Suprapubic skin (tissue), 4 donors: ENCODE data around the gene TMEM50A. TPM values are rescaled to one million over a fixed set of nuclear protein-coding genes. Genes with fewer than 3 reads are reported as not detected.
A peak's percentile ranks its signal among the peaks of the same experiment; 100 is the strongest.
"Not testable (repeated sequence)": the region's sequence is repeated elsewhere in the genome, so short reads cannot be mapped to it uniquely, and the experiment has no call there.

ENCODE experiments used
- DNase-seq, 2 donors: peaks; one replicate each; pipeline ENCODE4 v3.0.0-alpha.2; 2019; ENCODE audit warnings: low spot score in 2 of 2
- H3K27ac ChIP-seq: fragments of 200-600 bp; sonication (generic); one replicate; pipeline ENCODE4 v1.5.1; 2019
- H3K27me3 ChIP-seq: fragments of 200-600 bp; sonication (generic); one replicate; pipeline ENCODE4 v1.5.1; 2019
- H3K36me3 ChIP-seq: fragments of 200-600 bp; sonication (generic); one replicate; pipeline ENCODE4 v1.5.1; 2019
- H3K4me1 ChIP-seq: fragments of 200-600 bp; sonication (generic); one replicate; pipeline ENCODE4 v1.5.1; 2019
- H3K4me3 ChIP-seq: fragments of 200-600 bp; sonication (generic); one replicate; pipeline ENCODE4 v1.5.1; 2019; ENCODE audit warnings: mild to moderate bottlenecking
- H3K9me3 ChIP-seq: fragments of 200-600 bp; sonication (generic); one replicate; pipeline ENCODE4 v1.5.1; 2019
- POLR2AphosphoS5 ChIP-seq, 3 donors: sonication (generic); formaldehyde crosslinking; IDR thresholded peaks; one replicate each; pipeline ENCODE4 v1.6.1; 2017; ENCODE audit warnings: antibody characterized with exemption in 3 of 3
- WGBS: methylation state at CpG from one replicate; pipeline ENCODE4 v1.1.5; 2018; 5-methylcytosine and 5-hydroxymethylcytosine counted together
- total RNA-seq, 4 donors: library from RNA; depleted of rRNA; stranded (reverse); fragments of >200 nt; gene quantifications; one replicate each; pipeline ENCODE4 v1.1.0, GENCODE V29; 2016

The TMEM50A gene
- total RNA-seq, 4 donors from 2014 or later: 57.6 to 87.9 (median 72.8) TPM

DNA sequence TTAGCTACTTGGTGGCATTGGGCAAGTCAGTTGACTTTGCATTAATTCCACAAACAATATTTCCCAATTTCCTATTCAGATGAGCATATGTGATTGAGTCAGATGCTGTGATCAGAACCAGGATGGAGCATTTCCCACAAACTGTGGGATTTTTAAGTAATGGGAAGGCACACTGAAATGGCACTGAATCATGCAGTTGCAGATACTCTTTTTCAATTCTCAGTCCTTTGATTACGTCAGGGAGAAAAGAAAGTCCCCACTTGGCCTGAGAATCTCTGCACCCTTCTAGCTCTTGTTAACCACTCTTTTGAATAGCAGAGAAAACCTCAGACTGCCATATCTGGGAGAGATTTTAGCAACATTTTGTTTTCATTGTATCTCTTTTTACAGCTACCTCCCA, 29.0 kb upstream of the TMEM50A start:
- peak in 1 of 3 donors; percentile 46 for TF ChIP-seq POLR2AphosphoS5 (IDR thresholded peaks at IDR 0.05)
- not testable (repeated sequence) for H3K27me3 ChIP-seq, H3K4me1 ChIP-seq, H3K4me3 ChIP-seq, H3K9me3 ChIP-seq, DNase-seq, H3K36me3 ChIP-seq, H3K27ac ChIP-seq
- 59% methylated on average over 1 of the region's 1 CpG for WGBS

DNA sequence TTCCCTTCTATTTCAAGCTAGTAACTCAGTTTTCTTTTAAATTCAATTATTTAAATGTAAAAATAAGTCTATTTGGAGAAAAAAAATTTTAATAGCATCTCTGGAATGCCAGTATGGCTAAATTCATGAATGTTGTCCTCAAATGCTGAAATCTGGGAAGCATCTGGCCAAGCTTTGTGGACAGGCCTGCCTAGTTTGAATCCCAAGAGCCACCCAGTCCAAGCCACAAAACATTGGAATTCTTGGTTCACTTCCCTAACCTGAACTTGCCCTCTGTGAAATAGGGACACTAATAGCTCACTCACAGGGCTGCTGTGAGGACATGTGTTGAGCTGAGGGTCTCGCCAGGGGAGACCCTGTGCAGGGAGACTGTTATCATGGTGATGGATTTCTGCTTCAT, 28.6 kb upstream of the TMEM50A start:
- H3K36me3 ChIP-seq, H3K4me3 ChIP-seq, DNase-seq, H3K4me1 ChIP-seq, H3K27ac ChIP-seq, H3K9me3 ChIP-seq, H3K27me3 ChIP-seq: not testable (repeated sequence)
- WGBS: 72% methylated on average over 1 of the region's 1 CpG

DNA sequence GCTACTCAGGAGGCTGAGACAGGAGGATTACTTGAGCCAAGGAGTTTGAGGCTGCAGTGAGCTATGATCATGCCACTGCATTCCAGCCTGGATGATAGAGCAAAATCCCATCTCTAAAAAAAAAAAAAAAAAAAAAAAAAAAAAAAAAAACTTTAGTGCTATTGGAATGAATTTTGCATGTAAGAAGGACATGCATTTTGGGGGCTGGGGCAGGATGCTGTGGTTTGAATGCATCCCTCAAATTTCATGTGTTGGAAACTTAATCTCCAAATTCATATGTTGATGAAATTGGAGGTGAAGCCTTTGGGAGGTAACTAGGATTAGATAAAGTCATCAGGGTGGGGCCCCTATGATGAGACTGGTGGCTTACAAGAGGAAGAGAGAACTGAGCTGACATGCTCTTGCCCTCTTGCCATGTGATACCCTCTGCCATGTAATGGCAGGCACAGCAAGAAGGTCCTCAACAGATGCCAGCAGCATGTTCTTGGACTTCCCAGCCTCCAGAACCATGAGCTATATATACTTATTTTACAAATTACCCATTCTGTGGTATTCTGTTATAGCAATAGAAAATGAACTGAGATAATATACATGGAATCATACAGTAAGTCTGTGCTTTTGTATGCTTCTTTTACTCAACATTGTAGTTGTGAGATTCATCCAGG, 25.2 kb upstream of the TMEM50A start:
- H3K4me1 ChIP-seq, H3K27me3 ChIP-seq, H3K27ac ChIP-seq, DNase-seq, H3K4me3 ChIP-seq, H3K9me3 ChIP-seq: not testable (repeated sequence)
- peaks cover 10% of the 10 kb centered on the region for H3K36me3 ChIP-seq

GRCh38 chr1:25320314-25320938, 17.7 kb upstream of the TMEM50A start:
- not testable (repeated sequence) for DNase-seq, H3K27me3 ChIP-seq, H3K4me1 ChIP-seq, H3K36me3 ChIP-seq, H3K4me3 ChIP-seq, H3K9me3 ChIP-seq
- WGBS: 72% methylated on average over 9 of the region's 9 CpGs
- H3K27ac ChIP-seq: peak overlapping the region; percentile 45

DNA sequence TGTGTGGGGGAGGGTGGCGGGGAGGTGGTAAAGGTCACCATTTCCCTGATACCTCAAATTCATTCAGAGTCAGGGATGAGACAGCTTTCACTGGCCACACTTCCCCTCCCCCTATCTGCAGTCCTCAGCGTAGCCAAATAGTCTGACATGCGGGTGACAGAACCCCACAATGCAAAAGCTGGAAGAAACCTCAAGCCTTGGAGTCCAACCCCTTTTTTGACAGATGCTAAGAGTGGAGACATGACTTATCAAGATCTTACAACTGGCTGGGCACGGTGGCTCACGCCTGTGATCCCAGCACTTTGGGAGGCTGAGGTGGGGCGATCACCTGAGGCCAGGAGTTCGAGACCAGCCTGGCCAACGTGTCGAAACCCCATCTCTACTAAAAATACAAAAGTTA, 16.0 kb upstream of the TMEM50A start:
- H3K4me3 ChIP-seq, H3K36me3 ChIP-seq: not testable (repeated sequence)
- 88% methylated on average over 7 of the region's 9 CpGs for WGBS

GRCh38 chr1:25324407-25324806, 13.7 kb upstream of the TMEM50A start:
- not testable (repeated sequence) for H3K4me3 ChIP-seq, H3K9me3 ChIP-seq, DNase-seq, H3K27me3 ChIP-seq, H3K36me3 ChIP-seq, H3K4me1 ChIP-seq, H3K27ac ChIP-seq
- 83% methylated on average over 1 of the region's 3 CpGs for WGBS

More for the DNA sequence above, 16.0 kb upstream of the TMEM50A start:
- H3K4me1 ChIP-seq, DNase-seq, H3K27ac ChIP-seq, H3K9me3 ChIP-seq, H3K27me3 ChIP-seq: not testable (repeated sequence)

- not testable (repeated sequence) for H3K9me3 ChIP-seq, H3K4me3 ChIP-seq
- no CpG with 5 or more reads among the region's 17 CpGs for WGBS
Observed at GRCh38 chr1:25327864-25328790, 10.0 kb upstream of the TMEM50A start.

DNA sequence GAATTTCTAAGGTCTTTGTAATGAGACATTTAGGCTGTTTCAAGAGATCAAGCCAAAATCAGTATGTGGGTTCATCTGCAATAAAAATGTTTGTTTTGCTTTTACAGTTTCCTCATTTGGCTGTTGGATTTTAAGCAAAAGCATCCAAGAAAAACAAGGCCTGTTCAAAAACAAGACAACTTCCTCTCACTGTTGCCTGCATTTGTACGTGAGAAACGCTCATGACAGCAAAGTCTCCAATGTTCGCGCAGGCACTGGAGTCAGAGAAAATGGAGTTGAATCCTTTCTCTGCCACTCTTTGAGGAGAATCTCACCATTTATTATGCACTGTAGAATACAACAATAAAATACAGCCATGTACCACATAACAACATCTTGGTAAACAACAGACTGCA, 9.3 kb upstream of the TMEM50A start:
- not testable (repeated sequence) for H3K4me3 ChIP-seq, DNase-seq, H3K36me3 ChIP-seq, H3K27ac ChIP-seq, H3K27me3 ChIP-seq, H3K9me3 ChIP-seq
- peaks cover 12% of the 10 kb centered on the region for H3K4me1 ChIP-seq
- WGBS: 44% methylated on average over 4 of the region's 4 CpGs

More at GRCh38 chr1:25327864-25328790, 10.0 kb upstream of the TMEM50A start:
- peaks cover 12% of the 10 kb centered on the region for H3K4me1 ChIP-seq
- H3K36me3 ChIP-seq, DNase-seq, H3K27ac ChIP-seq, H3K27me3 ChIP-seq: not testable (repeated sequence)

DNA sequence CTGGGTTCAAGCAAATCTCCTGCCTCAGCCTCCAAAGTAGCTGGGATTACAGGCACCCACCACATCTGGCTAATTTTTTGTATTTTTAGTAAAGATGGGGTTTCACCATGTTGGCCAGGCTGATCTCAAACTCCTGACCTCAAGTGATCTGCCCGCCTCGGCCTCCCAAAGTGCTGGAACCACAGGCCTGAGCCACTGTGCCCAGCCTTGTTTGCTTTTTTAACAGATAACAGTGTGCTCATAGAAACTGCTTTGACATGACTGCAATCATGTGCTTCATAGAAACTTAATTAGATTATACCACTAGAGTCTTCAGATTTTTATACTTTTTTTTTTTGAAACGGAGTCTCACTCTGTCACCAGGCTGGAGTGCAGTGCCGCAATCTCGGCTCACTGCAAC, 8.8 kb upstream of the TMEM50A start:
- H3K4me3 ChIP-seq, H3K27ac ChIP-seq, H3K27me3 ChIP-seq, H3K36me3 ChIP-seq, H3K9me3 ChIP-seq, DNase-seq: not testable (repeated sequence)
- WGBS: 79% methylated on average over 5 of the region's 5 CpGs
- peaks cover 12% of the 10 kb centered on the region for H3K4me1 ChIP-seq

GRCh38 chr1:25329950-25330349, 8.2 kb upstream of the TMEM50A start:
- Histone ChIP-seq H3K27ac (peak overlapping the region; percentile 14), H3K4me1 (peaks cover 16% of the 10 kb centered on the region)
- 55% methylated on average over 5 of the region's 5 CpGs for WGBS
- H3K27me3 ChIP-seq, H3K4me3 ChIP-seq, H3K36me3 ChIP-seq, H3K9me3 ChIP-seq, DNase-seq: not testable (repeated sequence)

DNA sequence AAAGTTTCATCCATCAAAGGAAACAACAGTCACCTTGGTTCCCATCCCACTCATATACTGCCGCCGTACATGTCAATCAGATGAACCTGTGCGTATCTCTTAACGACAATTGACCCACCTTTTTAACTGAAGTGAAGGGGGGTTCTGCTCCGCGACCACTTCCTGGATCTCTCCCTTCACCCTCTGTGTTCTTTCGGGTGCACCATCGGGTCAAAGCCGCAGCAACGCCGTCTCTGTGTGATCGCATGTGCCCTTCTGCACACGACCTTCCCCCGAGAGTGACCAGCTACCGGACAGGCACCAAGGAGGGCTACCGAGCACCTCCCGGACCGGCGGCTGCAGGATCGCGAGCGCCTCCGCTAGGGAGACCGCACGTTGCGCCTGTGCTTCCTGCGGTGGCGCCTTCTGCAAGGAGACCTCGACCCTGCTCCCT, 1.2 kb upstream of the TMEM50A start:
- Histone ChIP-seq H3K4me1 (peaks cover 31% of the 10 kb centered on the region), H3K4me3 (peak overlapping the region; percentile 72)
- H3K9me3 ChIP-seq, H3K27ac ChIP-seq, H3K36me3 ChIP-seq, H3K27me3 ChIP-seq, DNase-seq: not testable (repeated sequence)
- 0% methylated on average over 8 of the region's 29 CpGs for WGBS

DNA sequence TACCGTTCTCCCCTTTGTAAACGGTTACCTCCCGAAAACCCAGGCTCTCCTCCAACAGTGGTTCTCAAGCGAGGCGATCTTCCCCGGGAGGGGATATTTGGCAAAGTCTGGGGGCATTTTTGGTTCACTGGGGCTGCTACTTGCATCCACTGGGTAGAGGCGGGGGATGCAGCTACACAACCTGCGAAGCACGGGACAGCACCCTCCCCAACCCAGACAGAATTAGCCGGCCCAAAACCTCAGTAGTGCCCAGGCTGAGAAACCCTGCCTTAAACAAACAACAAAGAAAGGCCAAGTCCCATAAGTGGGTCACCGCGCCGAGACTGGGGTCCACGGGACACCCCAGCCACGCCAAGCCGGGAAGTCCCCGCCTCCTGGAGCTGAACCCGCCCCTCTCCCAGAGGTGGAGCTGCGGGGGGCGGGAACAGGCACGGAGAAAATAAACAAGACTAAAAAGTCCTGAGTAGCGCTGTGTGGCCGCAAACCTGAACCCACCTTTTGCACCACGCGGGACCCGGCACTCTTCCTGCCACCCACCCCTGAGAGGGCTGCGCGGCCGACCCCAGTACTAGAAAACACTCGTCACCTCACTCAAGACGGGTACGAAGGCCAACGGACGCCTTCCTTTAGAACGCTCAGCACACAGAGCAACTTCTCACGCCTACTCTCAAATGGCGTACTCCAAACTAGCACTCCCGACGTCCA, 499 bp upstream of the TMEM50A start:
- H3K36me3 ChIP-seq, H3K9me3 ChIP-seq, H3K27me3 ChIP-seq, DNase-seq: not testable (repeated sequence)
- H3K4me1 ChIP-seq: peaks cover 31% of the 10 kb centered on the region
- H3K4me3 ChIP-seq: peak overlapping the region; percentile 72
- peak overlapping the region; percentile 95 for H3K27ac ChIP-seq
- no CpG with 5 or more reads among the region's 39 CpGs for WGBS
